Articular chondrocyte of knee joint (primary cell): ENCODE data around the gene GABRD. TPM values are rescaled to one million over a fixed set of nuclear protein-coding genes. Genes with fewer than 3 reads are reported as not detected.

ENCODE experiments used
- total RNA-seq: library from RNA; depleted of rRNA; stranded (reverse); fragments of >200 nt; gene quantifications from 2 replicates; pipeline ENCODE4 v1.2.3, GENCODE V29; 2012

The GABRD gene, protein sequence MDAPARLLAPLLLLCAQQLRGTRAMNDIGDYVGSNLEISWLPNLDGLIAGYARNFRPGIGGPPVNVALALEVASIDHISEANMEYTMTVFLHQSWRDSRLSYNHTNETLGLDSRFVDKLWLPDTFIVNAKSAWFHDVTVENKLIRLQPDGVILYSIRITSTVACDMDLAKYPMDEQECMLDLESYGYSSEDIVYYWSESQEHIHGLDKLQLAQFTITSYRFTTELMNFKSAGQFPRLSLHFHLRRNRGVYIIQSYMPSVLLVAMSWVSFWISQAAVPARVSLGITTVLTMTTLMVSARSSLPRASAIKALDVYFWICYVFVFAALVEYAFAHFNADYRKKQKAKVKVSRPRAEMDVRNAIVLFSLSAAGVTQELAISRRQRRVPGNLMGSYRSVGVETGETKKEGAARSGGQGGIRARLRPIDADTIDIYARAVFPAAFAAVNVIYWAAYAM
- total RNA-seq, result not detected in 2 replicates

DNA sequence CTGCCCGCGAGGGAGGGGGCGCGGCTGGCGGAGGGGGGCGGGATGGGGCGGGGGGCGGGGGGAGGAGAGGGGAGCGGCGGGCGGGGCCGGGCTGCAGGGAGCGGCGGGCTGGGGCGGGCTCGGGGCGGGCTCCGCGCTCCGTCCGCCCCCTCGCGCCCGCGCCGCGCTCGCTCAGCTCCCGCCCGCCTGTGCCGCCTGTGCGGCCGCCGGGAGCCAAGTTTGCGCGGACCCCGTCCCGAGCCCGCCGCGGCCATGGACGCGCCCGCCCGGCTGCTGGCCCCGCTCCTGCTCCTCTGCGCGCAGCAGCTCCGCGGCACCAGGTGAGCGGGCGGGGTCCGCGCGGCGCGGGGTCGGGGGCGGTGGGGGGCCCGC, at the start of gene GABRD:
TSS of gene GABRD (plus strand) at position 174 of the 372 bp plus-strand sequence. CDS start at position 253, 79 bp downstream.

DNA sequence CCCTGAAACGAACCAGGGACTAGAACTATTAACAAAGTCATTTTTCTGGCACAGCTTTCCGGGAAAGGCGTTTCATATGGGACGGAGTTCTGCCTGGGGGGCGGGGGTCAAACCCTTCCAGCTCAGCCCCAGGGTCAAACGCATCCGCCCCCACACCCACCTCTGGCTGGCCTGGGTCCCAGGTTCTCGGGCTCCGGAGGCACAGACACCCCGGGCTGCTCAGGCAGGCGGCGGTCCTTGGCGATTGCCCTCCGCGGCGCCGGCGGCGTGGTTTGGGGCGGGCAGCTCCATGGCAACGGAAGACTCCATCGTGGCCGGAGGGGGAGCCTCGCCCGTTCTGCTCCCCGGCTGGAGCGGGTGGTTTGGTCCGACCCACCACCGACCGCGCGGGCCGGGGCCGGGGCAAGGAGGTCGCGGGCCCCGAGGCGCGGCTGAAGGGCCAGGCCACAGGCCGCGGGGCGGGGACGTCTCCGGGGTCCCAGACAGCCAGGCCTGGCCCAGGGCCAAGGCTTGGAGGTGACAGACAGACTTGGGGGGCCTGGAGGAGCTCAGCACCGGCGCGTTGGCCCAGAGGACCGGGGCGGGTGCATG, 15.5 kb upstream of the GABRD start, which contains the start of gene CFAP74:
TSS of gene CFAP74 (minus strand) at position 246 of the 591 bp plus-strand sequence. CDS start 12,830 bp downstream, outside the sequence.

DNA sequence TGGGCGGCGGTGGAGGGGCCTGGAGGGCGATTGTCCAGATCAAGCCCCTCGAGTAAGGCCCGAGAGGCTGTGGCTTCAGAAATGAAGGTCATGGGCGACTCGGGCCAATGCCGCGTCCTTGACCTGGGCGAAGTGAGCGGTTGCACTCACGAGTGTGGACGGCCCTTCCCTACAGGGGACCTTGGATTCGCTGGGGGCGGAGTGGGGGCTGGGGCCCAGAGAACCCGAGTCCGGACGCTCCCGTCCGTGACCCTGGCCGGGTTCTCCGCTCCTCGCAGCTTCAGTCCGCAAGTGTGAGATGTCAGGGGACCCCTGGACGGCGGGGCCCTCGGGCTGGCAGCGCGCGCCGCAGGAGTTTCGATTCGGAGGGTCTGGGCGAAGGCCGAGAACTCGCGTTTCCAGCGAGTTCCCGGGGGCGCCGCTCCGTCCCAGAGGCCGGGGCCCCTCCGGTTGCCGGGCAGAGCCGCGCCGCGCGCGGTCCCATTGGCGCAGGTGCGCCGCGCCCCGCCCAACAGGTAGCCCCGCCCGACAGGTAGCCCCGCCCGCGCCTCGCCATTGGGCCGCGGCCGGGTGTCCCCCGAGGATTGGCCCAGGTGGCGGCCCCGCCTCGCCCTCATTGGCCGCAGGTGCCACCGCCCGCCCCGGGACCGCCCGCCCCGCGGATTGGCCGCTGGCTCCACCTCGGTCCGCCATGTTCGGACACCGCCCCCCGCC, 30.7 kb downstream of the GABRD start, which contains the start of gene PRKCZ:
TSS of gene PRKCZ (plus strand) at position 694 of the 714 bp plus-strand sequence. CDS start 220 bp downstream, outside the sequence.

Other genes starting within 250 kb of the GABRD start
- gene NADK, start 240.9 kb upstream of the GABRD start, total RNA-seq, result 39.5 and 47.7 TPM in 2 replicates
- 90.7 and 91.3 TPM in 2 replicates for gene GNB1, start 128.3 kb upstream of the GABRD start, total RNA-seq
- gene CALML6, start 104.1 kb upstream of the GABRD start, total RNA-seq, result 0.22 and 0.26 TPM in 2 replicates
- gene TMEM52, start 100.1 kb upstream of the GABRD start, total RNA-seq, result 0.39 TPM in 1 of 2 replicates, not detected in the other
- gene CFAP74, start 15.6 kb upstream of the GABRD start, total RNA-seq, result not detected in 2 replicates
- gene PRKCZ, start 31.1 kb downstream of the GABRD start, total RNA-seq, result 5.8 and 6.1 TPM in 2 replicates
- gene FAAP20, start 175.4 kb downstream of the GABRD start, total RNA-seq, result 16.6 and 17.9 TPM in 2 replicates
- gene SKI, start 209.0 kb downstream of the GABRD start, total RNA-seq, result 34.9 and 40.9 TPM in 2 replicates